IPS DF 19.7 (cell line): ENCODE data around the gene PTGER3.
A peak's percentile ranks its signal among the peaks of the same experiment; 100 is the strongest.

Experiments
- DNase-seq: peaks from one replicate; pipeline ENCODE4 v3.0.0-alpha.2; 2013; ENCODE audit warnings: low read depth, low spot score

PTGER3 gene

DNA sequence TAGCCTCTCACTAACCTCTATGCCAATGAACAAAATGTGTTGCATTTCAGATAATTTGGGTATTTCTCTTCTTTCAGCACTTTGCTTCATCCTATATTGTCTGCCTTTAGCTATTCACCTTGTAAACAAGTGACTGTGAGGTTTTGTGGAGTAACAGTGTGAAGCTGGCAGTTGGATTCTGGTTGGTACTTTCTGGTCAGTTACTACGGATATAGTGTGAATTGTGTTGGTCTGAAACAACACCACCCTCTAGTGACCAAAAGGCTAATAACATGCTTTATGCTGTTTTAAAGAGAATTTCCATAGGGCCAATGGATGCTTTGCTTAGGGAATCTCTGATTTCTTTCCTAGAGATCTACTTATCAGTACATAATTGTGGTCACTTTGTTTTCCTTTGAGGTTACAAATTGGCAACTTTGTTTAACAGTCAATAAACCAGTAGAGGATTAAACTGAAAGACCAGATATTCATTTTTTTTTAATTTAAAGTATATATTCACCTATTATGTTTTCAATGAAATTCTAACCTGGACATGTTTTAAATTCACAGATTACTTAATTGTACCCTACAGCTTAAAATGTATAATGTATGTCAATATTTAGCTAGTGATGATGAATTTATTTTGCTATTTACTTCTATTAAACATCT, 2.5 kb upstream of the PTGER3 start:
- peak; percentile 17 for DNase-seq

DNA sequence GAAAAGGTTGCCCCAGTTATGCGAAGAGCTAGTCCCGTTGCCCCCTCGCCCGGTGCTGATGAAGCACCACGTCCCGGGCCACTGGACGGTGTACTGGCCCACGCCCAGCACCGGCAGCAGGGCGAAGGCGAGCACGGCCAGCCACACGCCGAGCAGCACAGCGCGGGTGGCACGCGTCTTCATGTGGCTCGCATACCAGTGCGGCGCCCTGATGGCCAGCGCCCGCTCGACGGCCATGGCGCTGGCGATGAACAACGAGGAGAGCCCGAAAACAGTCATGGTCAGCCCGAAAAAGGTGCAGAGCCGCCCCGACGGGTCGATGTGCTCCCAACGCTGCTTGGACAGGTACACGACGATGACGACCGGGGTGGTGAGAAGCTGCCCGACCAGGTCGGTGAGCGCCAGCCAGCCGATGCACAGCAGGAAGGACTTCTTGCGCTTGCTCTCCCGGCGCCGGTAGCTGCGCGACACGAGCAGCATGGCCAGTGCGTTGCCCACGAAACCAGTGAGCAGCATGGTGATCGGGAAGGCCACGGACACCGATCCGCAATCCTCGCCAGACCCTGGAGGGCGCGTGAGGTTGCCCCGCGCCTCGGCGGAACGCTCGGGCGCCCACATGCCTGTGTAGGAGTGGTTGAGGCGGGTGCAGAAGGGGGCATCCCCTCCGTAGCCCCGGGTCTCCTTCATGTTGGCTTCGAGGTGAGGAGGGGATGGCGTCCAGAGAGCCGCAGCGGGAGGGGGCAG, 553 bp downstream of the PTGER3 start:
- DNase-seq = no peak

DNA sequence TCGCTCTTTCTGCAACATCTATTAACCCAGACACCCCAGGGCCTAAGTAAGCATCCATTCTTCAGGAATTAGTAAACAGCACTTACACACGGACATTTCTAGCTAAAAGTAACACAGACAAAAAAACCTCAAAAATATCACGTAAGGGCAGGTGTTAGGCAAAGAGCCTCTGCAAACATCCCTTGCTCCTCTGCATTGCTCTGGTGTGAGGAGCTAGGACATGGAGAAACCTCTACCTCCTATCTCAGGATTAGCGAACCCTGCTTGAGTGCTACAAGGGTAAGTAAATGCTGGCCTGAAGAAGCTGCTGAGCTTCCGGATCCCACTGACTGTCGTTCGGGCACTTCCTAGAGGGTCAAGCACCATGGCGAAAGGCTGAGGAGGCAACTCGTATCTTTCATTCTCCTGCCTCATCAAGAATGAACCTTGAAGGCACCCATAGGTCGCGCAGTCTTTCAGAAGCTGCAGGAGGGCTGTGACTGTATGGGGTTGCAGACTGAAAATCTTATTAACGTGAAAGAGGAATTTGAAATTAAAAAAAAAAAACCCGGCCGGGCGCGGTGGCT, 2.1 kb downstream of the PTGER3 start:
- DNase-seq = no peak

DNA sequence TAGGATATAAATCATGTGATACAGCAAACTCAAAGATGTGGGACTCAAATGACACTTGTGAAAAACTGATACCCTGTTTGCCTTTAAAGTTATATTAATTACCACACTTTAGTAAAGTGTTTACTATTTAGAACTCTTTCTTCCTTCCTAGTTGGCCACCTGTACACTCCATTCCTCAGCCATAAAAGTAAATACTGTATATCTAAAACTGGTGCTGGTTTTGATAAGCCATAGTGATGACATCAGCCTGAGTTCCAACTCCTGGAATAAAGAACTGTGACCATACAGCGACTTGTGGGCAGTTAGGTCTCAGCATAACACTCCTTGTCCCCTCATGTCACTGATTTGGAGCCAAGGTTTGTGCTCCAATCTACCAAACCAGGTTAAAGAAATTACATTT, 2.8 kb downstream of the PTGER3 start:
- DNase-seq = no peak

DNA sequence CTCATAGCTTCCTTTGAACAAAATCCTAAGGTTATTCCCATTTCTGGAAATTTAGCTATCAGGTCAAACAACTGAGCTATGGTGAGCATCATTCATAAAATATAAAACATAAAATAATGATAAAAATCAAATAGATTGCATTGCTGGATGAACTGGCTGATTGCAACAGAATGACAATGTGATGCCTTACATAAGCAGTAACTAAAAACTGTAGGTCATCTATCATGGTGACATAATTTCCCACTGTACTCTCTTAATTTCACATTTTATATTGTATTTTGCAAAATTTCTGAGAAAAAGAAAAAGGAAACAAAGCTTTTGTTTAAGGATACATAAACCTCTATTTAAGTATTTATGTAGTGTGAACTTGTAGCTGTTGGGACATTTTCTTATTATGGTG, 4.6 kb downstream of the PTGER3 start:
- no peak for DNase-seq

DNA sequence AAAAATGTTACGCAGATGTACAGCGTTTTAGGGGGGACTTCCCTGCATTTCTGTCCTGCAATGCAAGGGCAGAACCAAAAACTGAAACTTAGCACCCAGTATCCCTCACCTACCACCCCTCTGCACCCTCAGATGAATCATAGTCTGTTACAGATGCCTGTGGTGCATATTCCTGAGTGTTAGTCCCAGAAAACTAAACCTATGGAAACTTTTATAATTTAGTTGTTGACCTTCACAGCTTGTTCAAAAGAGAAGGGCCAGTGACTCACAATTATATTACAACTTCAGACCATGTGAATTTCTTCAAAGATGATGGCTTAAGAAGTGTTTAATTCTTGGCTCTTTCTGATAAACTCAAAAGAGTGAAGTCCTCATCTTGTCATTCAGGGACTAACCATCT, 5.8 kb downstream of the PTGER3 start:
- no peak for DNase-seq

DNA sequence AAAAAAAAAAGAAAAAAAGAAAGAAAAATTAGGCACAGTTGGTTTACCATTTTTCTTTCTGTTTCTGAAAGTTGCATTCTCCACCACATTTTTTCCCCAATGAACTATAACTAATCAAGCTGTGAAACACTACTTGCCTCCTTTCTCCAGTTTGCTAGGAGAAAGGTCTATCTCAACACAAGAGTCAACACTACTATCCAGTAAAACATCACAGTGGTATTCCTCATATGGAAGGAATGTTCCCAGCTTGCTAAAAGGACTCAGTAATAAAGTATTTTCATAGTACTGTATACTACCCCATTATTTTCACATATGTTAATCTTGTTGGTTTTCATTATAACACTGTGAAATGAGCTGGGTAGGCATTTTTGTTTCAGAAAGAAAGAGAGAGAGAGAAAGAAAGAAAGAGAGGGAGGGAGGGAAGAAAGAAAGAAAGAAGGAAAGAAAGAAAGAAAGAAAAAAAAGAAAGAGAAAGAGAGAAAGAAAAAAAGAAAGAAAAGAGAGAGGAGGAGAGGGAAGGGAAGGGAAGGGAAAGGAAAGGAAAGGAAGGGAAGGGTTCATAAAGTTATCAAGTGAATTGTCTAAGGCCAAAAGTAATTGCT, 7.9 kb downstream of the PTGER3 start:
- no peak for DNase-seq

DNA sequence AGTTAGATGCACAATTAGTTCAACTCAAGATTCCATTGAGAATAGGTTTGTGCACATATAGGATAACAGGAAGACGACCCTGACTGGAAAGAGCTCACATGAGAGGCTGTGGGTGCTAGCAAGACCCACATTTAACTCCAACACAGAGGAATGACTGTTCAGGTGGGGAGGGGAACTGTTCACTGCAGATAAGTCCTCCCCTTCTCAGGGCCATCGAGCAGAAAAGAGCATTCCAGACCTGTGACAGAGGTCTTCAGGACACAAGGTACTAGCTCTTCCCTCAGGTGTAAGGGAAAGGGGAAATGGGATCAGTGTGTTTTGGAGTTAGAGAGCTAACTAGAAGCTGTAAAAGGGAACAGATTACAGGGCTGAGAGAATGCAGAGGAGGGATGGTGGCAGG, 8.7 kb downstream of the PTGER3 start:
- no peak for DNase-seq

DNA sequence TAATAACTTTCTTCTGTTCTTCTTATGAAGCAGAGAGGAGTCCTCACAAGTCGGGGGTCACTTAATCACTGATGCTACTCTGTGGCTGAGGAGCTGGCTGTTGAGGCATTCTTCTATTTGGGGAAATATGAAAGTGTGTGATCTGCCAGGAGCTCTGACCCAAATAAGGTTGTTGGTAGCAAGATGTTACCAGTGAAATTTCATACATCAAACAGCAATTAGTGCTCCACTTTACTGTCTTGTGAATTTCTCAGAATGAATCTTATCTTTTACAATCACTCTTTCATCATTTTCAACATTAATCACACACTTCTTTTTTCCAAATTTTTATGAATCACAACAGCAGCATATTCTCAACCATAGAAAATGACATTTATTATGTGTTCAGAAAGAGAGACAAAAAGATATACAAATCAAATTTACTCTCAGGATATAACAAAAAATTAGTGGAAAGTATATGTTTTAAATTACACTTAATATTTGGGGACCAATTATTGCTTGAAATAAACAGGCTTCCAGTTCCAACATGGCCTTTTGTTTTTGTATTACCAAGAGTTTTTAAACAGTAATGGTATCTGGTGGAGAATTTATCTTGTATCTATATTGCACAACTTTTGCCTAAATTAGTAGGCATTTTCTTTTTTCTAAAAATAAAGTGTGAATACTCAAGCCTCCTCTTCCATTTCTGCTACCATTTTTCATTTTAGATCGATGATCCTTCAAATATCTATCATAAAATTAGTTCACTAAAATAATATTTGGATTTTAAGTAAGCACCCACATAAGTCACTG, 9.6 kb downstream of the PTGER3 start:
- no peak for DNase-seq

DNA sequence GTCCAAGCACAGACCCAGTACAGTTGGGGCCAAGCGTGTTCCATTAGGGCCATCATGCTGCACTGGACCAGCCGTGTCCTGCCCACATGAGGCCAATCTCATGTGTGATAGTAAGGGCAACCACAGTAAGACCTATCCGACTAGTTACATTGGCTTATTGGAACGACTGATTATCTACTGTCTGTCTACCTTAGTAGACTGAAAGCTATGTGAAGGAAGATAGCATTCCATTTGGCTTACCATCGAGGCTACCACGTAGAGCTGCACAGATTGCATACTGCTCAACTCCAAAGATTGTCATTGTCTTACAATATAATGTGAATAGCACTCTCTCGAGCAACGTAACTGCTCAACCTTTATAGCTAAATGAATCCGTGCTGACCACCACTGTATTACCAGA, 10.6 kb downstream of the PTGER3 start:
- DNase-seq = no peak

DNA sequence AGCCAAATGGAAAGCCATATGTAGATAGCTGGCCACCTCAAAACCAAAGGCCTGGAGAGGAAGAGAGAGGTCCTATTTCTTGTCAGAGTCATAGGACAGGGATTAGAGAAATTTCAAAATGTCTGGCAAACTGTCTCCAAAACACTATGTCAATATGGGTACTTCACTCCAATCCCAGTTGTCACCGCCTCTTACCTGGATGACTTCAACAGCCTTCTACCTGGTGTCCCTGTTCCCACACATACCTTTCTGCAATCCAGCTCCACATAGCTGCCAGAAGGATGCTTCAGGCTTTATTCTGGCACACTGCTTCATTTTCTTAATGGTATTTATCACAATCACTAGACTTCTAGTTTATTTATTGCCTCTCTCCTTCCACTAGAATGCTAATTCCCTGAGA, 14.5 kb downstream of the PTGER3 start:
- no peak for DNase-seq

DNA sequence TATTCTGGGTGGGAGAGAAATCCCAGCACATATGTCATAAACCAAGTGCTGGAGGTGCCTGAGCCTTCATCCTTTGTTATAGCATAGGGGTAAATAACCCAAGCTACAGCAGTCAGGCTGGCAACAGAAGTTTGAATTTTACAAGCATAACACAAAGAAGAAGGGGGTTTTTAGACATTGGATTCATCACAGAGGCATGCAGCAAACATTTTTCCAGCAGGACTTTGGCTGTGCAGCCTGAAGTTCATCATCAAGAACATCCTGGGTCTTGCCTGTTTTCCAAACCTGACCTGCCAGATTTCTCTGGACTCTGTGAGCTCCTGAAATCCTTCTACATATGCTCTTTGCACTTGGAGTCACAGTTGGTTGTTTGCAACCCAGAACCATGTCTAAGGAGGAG, 16.2 kb downstream of the PTGER3 start:
- DNase-seq = no peak

DNA sequence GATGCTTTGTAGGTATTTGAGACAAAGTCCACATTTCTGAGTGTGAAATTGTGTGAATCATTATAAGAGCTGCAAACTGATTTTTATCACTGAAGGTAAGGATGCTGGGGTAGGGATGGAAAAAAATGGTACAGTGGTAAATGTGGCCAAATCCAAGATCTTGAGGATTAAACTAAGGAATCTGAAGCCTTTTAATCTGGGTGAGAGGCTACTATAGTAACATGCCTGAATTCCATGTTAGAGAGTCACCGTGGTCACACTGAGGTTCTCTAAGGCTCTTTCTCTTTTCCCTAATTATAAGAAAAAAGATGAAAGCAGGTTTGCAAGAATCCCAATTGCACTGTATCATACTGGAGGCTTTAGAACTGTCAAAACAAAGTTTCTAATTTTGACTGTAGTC, 17.6 kb downstream of the PTGER3 start:
- no peak for DNase-seq

DNA sequence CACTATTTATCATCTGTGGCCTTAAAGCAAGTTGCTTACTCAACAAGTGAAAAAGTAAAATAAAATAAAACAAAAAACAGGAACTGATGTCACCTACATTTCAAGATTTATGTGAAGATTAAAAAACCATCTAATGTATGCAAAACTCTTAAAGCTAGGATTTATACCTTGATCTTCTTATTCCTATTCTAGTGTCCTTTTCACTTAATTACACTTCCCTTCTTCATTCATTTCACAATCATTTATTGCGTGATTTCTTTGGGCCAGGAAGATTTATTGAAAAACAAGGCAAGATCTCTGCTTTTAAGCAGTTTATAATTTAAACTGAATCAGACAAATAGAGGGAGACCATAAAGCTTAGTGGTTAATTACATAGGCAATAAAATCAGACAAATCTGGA, 18.6 kb downstream of the PTGER3 start:
- no peak for DNase-seq

DNA sequence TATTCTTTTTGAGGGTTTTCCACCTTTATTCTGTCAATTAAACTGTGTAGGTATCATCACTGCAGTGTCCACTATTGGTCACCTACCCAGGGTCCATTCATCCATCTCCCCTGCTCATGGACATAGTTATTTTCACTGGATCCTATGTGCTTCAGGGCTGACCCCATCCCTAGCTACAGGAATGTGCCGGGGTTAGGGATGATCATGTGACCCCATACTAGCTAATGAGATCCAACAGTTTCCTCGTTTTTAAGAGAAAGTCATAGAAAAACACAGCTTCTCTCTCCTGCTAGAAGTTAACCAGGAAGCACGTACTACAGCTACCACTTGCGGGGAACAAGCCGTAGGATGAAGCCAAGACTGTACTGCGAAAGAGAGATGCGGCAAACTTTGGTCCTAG, 19.6 kb downstream of the PTGER3 start:
- DNase-seq = no peak

DNA sequence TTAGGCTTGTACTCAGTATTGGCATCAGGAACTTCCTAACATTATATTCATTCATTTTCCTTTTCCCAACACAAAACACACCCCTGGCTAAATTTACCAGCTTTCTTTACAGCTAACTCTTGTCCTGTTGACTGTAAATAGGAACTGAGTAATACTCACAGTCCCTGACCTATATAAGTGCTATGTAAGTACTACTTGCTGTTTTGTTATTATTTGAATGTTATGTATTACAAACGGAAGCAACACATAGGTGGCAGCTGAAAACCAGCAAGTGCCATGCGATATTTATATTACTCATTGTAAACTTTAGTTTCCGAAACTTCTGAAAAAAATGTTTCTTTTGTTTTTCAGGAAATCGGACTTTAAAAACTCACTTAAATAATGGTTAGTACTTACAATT, 21.5 kb downstream of the PTGER3 start:
- DNase-seq = no peak

DNA sequence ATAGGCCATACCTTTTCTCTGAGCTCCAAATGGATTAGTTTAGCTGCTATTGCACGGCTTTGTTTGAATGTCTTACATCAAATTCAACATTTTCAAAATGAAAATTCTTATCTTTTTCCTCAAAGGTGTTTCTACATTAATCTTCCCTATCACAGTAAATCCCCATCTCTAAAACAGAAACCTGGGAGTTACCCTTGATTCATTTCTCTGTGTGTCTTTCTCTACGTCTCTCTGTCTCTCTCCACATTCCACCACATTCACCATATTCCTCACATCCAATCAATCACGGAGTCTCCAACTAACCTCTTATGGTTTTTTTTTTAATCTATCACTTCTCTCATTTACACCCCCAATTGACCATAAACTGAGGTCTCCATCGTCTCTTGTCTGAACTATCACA, 24.1 kb downstream of the PTGER3 start:
- no peak for DNase-seq

DNA sequence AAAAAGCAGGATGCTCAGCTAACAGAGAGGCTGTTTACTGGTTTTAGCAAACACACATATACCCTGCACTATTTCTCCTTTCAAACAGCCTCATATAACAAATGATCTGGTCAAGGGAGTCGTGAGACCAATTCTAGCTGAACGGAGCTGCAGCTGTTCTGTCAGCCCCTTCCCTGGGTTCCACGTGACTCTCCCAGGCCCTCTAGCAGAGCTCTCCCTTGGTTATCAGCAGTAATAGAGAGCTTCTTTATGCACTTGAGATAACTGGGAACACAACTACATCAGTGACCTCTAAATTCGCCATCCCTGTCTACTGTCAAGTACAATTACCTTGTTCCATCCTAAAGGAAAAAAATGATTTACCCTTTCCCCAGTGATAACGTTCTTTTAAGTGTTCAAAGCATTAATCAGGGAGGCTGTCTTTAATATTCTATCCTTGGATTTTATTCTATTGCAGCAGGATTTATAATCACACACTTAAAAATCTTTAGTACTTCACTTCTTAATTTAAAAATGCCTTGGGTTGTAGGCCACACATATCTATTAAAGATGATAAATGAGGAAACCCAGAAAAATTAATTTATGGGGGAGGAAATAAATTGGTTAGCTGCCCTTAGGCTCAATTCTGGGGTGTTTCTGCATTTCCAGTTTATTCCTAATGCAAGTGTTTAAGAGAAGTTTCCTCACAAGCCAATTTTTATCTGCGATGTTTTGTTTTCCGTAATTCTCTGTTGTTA, 28.2 kb downstream of the PTGER3 start:
- DNase-seq = no peak

DNA sequence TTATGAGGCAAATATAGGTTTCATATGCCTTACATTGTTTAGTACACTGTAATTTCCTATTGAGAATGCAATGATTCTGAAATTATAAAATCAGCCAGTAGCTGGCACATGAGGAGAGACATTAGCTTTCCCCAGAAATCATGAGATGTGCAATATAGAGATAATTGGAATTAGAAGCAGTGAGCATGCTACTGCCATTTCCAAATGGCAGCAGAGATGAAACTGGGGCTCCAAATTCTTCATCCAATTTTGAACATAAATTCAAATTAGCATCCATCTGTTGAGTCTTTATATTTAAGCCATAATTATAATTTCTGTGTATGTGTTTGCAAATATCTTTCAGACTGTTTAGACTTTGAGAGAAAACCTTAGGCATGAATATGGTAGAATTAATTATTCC, 28.8 kb downstream of the PTGER3 start:
- DNase-seq = no peak

DNA sequence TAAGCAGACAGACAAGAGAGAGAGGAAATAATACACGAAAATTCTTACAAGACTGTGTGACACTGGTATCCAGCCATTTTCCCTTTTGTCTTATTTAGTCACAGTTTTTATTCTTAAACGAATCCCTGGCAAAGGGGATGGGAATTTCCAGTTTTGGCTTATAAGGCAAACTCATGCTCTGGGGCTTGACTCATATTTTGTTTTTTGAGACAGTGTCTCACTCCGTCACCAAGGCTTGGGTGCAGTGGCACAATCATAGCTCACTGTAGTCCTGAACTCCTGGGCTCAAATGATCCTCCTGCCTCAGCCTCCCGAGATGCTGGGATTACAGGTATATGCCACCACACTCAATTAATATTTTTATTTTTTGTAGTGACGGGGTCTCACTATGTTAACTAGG, 31.9 kb downstream of the PTGER3 start:
- no peak for DNase-seq

DNA sequence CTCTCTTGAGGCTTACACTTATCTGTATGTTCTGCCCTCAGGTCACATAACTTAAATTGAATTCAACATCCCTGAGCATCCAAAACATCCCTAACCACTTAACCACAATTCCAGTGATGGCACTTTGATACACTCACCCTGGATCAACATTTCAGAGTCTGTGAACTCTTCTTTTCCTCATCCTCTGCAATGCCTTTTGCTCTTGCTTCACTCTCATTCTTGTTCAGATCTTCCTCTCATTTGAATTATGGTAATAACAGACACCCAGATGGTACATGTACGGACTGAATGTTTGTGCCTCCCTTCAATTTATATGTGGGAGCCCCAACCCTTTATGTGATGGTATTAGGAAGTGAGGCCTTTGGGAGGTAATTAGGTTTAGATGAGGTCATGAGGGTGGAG, 33.4 kb downstream of the PTGER3 start:
- no peak for DNase-seq
